PC-3 (cell line): Measurements from ENCODE around the gene ARHGAP32. TPM values are rescaled to one million over a fixed set of nuclear protein-coding genes. Genes with fewer than 3 reads are reported as not detected.

Experiments
- ATAC-seq: fragments of 200-7000 bp; cut with Tn5 transposase; 2 replicates; pipeline ENCODE4 v1.9.1; 2020; ENCODE audit warnings: mild to moderate bottlenecking, moderate library complexity
- BruUV-seq: library from RNA; stranded (reverse); fragments of 400-500 nt; replicated peaks from 2 replicates; lab custom pipeline; 2021; lab: Mats Ljungman, UMichigan
- CTCF ChIA-PET: fragments of 300-600 bp; sonication (Branson Sonifier 250); formaldehyde crosslinking; loops from one replicate; lab custom pipeline; 2022; ENCODE audit warnings: antibody characterized with exemption; lab: Charles Lee
- POLR2A ChIA-PET: fragments of 300-600 bp; sonication (Branson Sonifier 250); formaldehyde crosslinking; loops from one replicate; lab custom pipeline; 2022; ENCODE audit warnings: antibody characterized with exemption; ENCODE audit not compliant: unreplicated experiment; lab: Charles Lee
- DNase-seq: peaks from one replicate; pipeline ENCODE4 v3.0.0-alpha.2; 2015
- H2AFZ ChIP-seq: fragments of 300-600 bp; sonication (generic); 2 replicates; pipeline ENCODE4 v1.6.0; 2016; ENCODE audit warnings: antibody characterized with exemption, low read length
- H3F3A ChIP-seq: fragments of 300-600 bp; sonication (generic); one replicate; pipeline ENCODE4 v1.6.0; 2017; ENCODE audit warnings: antibody characterized with exemption, low read length, control low read depth, mild to moderate bottlenecking; ENCODE audit not compliant: unreplicated experiment
- H3K27ac ChIP-seq: fragments of 300-600 bp; sonication (generic); 2 replicates; pipeline ENCODE4 v1.5.1; 2016; ENCODE audit warnings: mild to moderate bottlenecking, low read length
- H3K27me3 ChIP-seq: fragments of 300-600 bp; sonication (generic); 2 replicates; pipeline ENCODE4 v1.6.1; 2016; ENCODE audit warnings: low read length, mixed read lengths
- H3K36me3 ChIP-seq: fragments of 300-600 bp; sonication (generic); 2 replicates; pipeline ENCODE4 v1.6.1; 2016; ENCODE audit warnings: low read depth, mixed run types, low read length, mixed read lengths
- H3K4me1 ChIP-seq: fragments of 300-600 bp; sonication (generic); 2 replicates; pipeline ENCODE4 v1.5.1; 2016; ENCODE audit warnings: low read length; ENCODE audit not compliant: insufficient read depth
- H3K4me2 ChIP-seq: fragments of 300-600 bp; sonication (generic); 2 replicates; pipeline ENCODE4 v1.6.0; 2016; ENCODE audit warnings: low read length
- H3K4me3 ChIP-seq: fragments of 300-600 bp; sonication (generic); 2 replicates; pipeline ENCODE4 v1.5.1; 2016; ENCODE audit warnings: mild to moderate bottlenecking, low read length, mixed read lengths
- H3K79me2 ChIP-seq: fragments of 300-600 bp; sonication (generic); 2 replicates; pipeline ENCODE4 v1.6.1; 2017; ENCODE audit warnings: low read length, mixed read lengths
- H3K9ac ChIP-seq: fragments of 300-600 bp; sonication (generic); 2 replicates; pipeline ENCODE4 v1.6.0; 2016; ENCODE audit warnings: mild to moderate bottlenecking, low read length
- H3K9me2 ChIP-seq: fragments of 300-600 bp; sonication (generic); replicated peaks from 2 replicates; pipeline ENCODE4 v1.6.1; 2016; ENCODE audit warnings: mixed run types, low read length, mixed read lengths
- H3K9me3 ChIP-seq: fragments of 300-600 bp; sonication (generic); 2 replicates; pipeline ENCODE4 v1.6.1; 2016; ENCODE audit warnings: low read length, mixed read lengths
- H4K20me1 ChIP-seq: fragments of 300-600 bp; sonication (generic); 2 replicates; pipeline ENCODE4 v1.6.1; 2016; ENCODE audit warnings: low read length, mixed read lengths
- EZH2 ChIP-seq: fragments of 300-600 bp; sonication (generic); IDR thresholded peaks from one replicate; pipeline ENCODE4 v1.6.1; 2017; ENCODE audit warnings: antibody characterized with exemption, mild to moderate bottlenecking, low read length; ENCODE audit not compliant: unreplicated experiment
- EZH2phosphoT487 ChIP-seq: fragments of 300-600 bp; sonication (generic); IDR thresholded peaks from 2 replicates; pipeline ENCODE4 v1.6.1; 2018; ENCODE audit warnings: mild to moderate bottlenecking, antibody characterized with exemption, low read length, borderline replicate concordance
- intact Hi-C: fragments of 100-400 bp; cut with micrococcal nuclease; formaldehyde crosslinking; loops from 2 replicates; pipeline ENCODE4 v1.9.0; 2023
- total RNA-seq: library from RNA; depleted of rRNA; stranded (reverse); fragments of >200 nt; gene quantifications from 2 replicates; pipeline ENCODE4 v1.2.3, GENCODE V29; 2014
- TF ChIP-seq, protein P1 (sequence below): fragments of 300-600 bp; sonication (generic); conservative IDR thresholded peaks from 2 replicates; pipeline ENCODE4 v1.5.1; 2017; ENCODE audit warnings: antibody characterized with exemption, low read depth, mild to moderate bottlenecking, low read length

ARHGAP32 gene
- total RNA-seq, 1 experiment from 2014 or later: 13.7 TPM

DNA sequence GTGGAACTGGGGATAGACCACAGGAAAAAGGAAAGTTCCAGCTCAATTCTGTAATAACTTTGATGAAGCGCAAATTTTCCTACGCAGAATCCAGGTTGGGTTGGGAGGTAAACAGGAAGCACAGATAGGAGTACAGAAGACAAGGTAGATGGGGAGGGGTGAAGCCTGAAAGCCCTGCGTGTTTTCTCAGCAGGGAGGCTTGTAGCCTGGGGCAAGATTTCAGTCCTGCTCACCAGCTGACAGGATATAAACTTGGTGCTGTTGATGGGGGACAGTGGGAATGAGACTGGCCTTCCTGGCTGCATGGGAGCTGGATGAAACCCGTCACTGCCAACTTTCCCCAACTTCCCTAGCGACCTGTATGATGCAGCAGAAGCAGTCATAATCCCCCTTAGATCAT is 114.9 kb downstream of the ARHGAP32 start:
- no peak overlapping the region for H2AFZ ChIP-seq
- ChIA-PET POLR2A (no interaction called here), CTCF (no interaction called here)
- no peaks in the 10 kb centered on the region for H3K4me1 ChIP-seq
- no peak overlapping the region for H3K27ac ChIP-seq
- no peak overlapping the region for H3K4me3 ChIP-seq
- no peak for ATAC-seq
- H3K36me3 ChIP-seq: no peaks in the 10 kb centered on the region; the same call in 1 of the 2 replicates
- no peak overlapping the region for H3K9ac ChIP-seq
- no peaks in the 10 kb centered on the region for H3K79me2 ChIP-seq
- intact Hi-C loops: no loop called here
- H4K20me1 ChIP-seq: no peaks in the 10 kb centered on the region
- no peak for TF ChIP-seq EZH2phosphoT487
- TF ChIP-seq, protein P1, sequence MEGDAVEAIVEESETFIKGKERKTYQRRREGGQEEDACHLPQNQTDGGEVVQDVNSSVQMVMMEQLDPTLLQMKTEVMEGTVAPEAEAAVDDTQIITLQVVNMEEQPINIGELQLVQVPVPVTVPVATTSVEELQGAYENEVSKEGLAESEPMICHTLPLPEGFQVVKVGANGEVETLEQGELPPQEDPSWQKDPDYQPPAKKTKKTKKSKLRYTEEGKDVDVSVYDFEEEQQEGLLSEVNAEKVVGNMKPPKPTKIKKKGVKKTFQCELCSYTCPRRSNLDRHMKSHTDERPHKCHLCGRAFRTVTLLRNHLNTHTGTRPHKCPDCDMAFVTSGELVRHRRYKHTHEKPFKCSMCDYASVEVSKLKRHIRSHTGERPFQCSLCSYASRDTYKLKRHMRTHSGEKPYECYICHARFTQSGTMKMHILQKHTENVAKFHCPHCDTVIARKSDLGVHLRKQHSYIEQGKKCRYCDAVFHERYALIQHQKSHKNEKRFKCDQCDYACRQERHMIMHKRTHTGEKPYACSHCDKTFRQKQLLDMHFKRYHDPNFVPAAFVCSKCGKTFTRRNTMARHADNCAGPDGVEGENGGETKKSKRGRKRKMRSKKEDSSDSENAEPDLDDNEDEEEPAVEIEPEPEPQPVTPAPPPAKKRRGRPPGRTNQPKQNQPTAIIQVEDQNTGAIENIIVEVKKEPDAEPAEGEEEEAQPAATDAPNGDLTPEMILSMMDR: no peak
- no peak for TF ChIP-seq EZH2
- no peak overlapping the region for H3K4me2 ChIP-seq
- no peaks in the 10 kb centered on the region for H3K27me3 ChIP-seq
- H3F3A ChIP-seq: no peaks in the 10 kb centered on the region
- no peak for DNase-seq
- no TSS peak for BruUV-seq
- H3K9me3 ChIP-seq: no peaks in the 10 kb centered on the region
- H3K9me2 ChIP-seq: no peaks in the 10 kb centered on the region

DNA sequence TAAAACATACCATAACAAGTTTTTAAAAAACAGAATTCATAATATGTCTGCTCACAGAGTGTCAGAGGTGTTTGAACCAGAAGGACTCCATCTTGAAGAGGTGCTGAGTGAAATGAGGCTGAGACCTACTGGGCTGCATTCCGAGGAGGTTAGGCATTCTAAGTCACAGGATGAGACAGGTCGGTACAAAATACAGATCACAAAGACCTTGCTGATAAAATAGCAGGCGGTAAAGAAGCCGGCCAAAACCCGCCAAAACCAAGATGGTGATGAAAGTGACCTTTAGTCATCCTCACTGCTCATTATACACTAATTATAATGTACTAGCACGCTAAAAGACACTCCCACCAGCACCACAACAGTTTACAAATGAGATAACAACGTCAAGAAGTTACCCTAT is 116.4 kb downstream of the ARHGAP32 start:
- no TSS peak for BruUV-seq

DNA sequence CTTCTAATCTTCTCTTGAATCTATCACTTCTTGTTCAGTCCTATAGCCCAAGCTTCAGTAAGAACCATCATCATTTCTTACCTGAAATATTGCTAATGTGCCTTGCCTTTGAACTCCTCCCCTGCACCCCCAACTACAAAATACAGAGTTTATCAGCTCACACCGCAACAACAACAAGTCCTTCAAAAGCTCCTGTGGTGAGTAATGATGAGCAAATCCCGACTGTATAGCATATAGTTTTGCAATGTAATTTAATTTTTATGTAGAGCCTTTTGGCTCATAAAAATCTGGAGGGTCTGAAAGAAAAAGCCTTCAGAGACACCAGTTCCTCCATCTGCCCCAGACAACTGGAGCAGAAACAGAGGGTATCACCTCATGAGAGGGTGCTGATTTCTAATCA is 124.7 kb downstream of the ARHGAP32 start:
- peaks cover 12% of the 10 kb centered on the region for H3K4me1 ChIP-seq
- peak; percentile 56 for DNase-seq
- ATAC-seq: peak; percentile 57; the same call in 1 of the 2 replicates
- H3K27ac ChIP-seq: no peak overlapping the region
- H3K4me3 ChIP-seq: no peak overlapping the region
- TF ChIP-seq EZH2 (no peak), EZH2phosphoT487 (no peak)
- TF ChIP-seq, protein P1: no peak
- no peaks in the 10 kb centered on the region for H3K36me3 ChIP-seq
- no peak overlapping the region for H2AFZ ChIP-seq
- no TSS peak for BruUV-seq
- H4K20me1 ChIP-seq: no peaks in the 10 kb centered on the region
- CTCF ChIA-PET: no interaction called here
- no peaks in the 10 kb centered on the region for H3F3A ChIP-seq
- no peaks in the 10 kb centered on the region for H3K27me3 ChIP-seq
- H3K79me2 ChIP-seq: no peaks in the 10 kb centered on the region
- no peaks in the 10 kb centered on the region for H3K9me2 ChIP-seq
- peak overlapping the region; percentile 16; the same call in 1 of the 2 replicates for H3K4me2 ChIP-seq
- no peak overlapping the region for H3K9ac ChIP-seq
- intact Hi-C loops: loop anchor here (2.0 kb wide), 1 partner anchor 35 kb away; no protein-coding TSS in a partner anchor
- H3K9me3 ChIP-seq: no peaks in the 10 kb centered on the region
- POLR2A ChIA-PET: no interaction called here

More for the DNA sequence above, 116.4 kb downstream of the ARHGAP32 start:
- TF ChIP-seq, protein P1: no peak
- TF ChIP-seq EZH2 (no peak), EZH2phosphoT487 (no peak)
- Histone ChIP-seq H3K4me1 (no peaks in the 10 kb centered on the region), H3K9ac (no peak overlapping the region), H3K4me2 (no peak overlapping the region), H3K36me3 (no peaks in the 10 kb centered on the region; the same call in 1 of the 2 replicates), H2AFZ (no peak overlapping the region), H3K79me2 (no peaks in the 10 kb centered on the region), H3K4me3 (no peak overlapping the region), H3K27ac (no peak overlapping the region), H3K9me3 (no peaks in the 10 kb centered on the region), H4K20me1 (no peaks in the 10 kb centered on the region), H3K9me2 (no peaks in the 10 kb centered on the region), H3K27me3 (no peaks in the 10 kb centered on the region), H3F3A (no peaks in the 10 kb centered on the region)
- CTCF ChIA-PET: no interaction called here
- intact Hi-C loops: no loop called here
- ATAC-seq: no peak
- no peak for DNase-seq
- POLR2A ChIA-PET: no interaction called here
